T-helper 2 cell treated with Interferon-gamma antibody and Interleukin-4, amounts not matched to agents 5 μg/mL and 100 μg/mL, for 36 hours (primary cell): ENCODE data around the gene OTC.

Source experiments
- DNase-seq: peaks from one replicate; pipeline ENCODE4 v3.0.0; 2021; ENCODE audit warnings: low spot score
- H3K27ac Mint-ChIP-seq: one replicate; pipeline ENCODE4 v1.8.0; 2021; ENCODE audit warnings: mild to moderate bottlenecking, mixed read lengths
- H3K27me3 Mint-ChIP-seq: one replicate; pipeline ENCODE4 v1.8.0; 2021; ENCODE audit warnings: low read depth, mixed read lengths
- H3K36me3 Mint-ChIP-seq: one replicate; pipeline ENCODE4 v1.8.0; 2021; ENCODE audit warnings: low read depth, mixed read lengths
- H3K4me1 Mint-ChIP-seq: one replicate; pipeline ENCODE4 v1.8.0; 2021; ENCODE audit warnings: low read depth, mixed read lengths
- H3K4me3 Mint-ChIP-seq: one replicate; pipeline ENCODE4 v1.8.0; 2022; ENCODE audit warnings: mild to moderate bottlenecking, moderate library complexity, mixed read lengths
- H3K9me3 Mint-ChIP-seq: one replicate; pipeline ENCODE4 v1.8.0; 2021; ENCODE audit warnings: mixed read lengths

OTC gene

DNA sequence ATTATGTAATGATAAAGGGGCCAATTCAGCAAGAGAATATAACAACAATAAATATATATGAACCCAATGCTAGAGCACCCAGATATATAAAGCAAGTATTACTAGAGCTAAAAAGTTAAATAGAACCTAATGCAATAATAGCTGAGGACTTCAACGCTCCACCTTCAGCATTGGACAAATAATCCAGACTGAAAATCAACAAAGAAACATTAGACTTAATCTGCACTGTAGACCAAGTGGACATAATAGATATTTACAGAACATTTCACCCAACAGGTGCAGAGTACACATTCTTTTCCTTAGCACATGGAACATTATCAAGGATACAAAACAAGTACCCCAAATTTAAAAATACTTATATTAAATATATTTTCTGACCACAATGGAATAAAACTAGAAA, 24.3 kb downstream of the OTC start:
- DNase-seq = no peak
- Mint-ChIP-seq H3K27me3 (peaks cover 2% of the 10 kb centered on the region), H3K4me3 (no peak overlapping the region), H3K9me3 (no peaks in the 10 kb centered on the region), H3K27ac (no peak overlapping the region), H3K4me1 (no peaks in the 10 kb centered on the region), H3K36me3 (no peaks in the 10 kb centered on the region)

DNA sequence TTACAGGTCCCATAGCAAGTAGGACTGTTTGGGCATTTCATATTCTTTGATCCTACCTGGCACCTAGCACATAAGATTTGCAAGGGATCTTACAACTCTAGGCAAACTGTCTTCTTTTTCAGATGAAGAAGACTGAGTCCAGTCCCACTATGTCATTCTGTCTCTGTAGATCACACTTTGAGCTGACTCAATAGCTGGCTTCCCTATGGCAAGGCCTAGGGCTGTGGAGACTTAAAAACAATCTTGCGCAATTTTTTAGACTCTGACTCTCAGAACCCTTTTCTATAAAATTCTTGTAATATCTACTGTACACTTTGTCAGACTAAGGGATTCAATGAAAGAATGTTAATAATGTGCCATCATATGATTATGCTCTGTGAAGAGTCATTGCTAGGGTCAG, 26.7 kb downstream of the OTC start:
- Mint-ChIP-seq H3K27me3 (peaks cover 2% of the 10 kb centered on the region), H3K36me3 (no peaks in the 10 kb centered on the region), H3K9me3 (no peaks in the 10 kb centered on the region), H3K4me1 (no peaks in the 10 kb centered on the region), H3K4me3 (no peak overlapping the region), H3K27ac (no peak overlapping the region)
- DNase-seq = no peak

DNA sequence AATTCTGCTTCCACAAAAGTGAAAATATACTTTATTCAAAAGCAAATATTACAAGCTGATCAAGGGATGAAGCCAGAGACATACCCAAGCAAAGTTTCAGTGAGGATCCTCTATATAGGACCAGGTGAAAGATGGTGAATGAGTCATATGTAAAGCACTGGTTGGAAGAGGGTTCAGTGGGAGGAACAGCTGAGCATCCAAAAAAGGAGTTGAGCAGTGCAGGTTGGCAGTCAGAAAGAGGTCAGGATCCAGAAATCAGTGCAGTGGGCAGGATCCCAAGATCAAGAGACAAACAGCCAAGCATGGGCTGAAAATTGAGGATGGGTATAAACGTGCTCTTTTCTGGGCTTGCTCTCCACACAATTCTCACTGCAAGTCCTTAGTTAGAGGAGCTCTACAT, 30.3 kb downstream of the OTC start:
- Mint-ChIP-seq H3K27ac (no peak overlapping the region), H3K27me3 (peaks cover 2% of the 10 kb centered on the region), H3K4me3 (no peak overlapping the region), H3K36me3 (no peaks in the 10 kb centered on the region), H3K9me3 (no peaks in the 10 kb centered on the region), H3K4me1 (no peaks in the 10 kb centered on the region)
- no peak for DNase-seq

DNA sequence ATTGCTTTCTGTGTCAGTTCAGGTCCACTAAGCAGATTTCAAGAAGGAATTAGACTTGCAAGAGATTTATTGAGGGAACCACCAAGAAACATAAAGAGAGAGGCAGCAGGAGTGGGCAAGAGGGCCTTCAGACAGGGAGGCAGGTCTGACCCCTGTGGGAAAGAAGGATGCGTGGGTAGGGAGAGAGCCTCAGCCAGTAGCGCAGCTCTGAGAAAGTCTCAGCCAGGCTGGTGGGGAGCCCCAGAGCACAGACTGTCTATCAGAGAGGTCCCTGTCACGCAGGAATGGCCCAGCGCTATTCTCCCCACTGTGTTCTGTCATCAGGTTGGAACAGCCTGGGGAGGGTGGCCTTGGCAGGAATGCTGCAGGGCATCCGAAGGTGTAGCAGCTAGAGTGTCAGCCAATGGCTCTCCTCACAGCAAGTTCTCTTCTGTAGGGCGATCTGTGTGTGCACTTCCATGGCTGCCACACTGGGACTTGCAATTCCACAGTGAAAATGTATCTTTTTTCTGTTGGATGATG, 48.0 kb downstream of the OTC start:
- H3K4me3 Mint-ChIP-seq = no peak overlapping the region
- no peaks in the 10 kb centered on the region for H3K9me3 Mint-ChIP-seq
- no peak overlapping the region for H3K27ac Mint-ChIP-seq
- H3K4me1 Mint-ChIP-seq = no peaks in the 10 kb centered on the region
- no peak for DNase-seq
- H3K27me3 Mint-ChIP-seq = no peaks in the 10 kb centered on the region
- H3K36me3 Mint-ChIP-seq = no peaks in the 10 kb centered on the region

DNA sequence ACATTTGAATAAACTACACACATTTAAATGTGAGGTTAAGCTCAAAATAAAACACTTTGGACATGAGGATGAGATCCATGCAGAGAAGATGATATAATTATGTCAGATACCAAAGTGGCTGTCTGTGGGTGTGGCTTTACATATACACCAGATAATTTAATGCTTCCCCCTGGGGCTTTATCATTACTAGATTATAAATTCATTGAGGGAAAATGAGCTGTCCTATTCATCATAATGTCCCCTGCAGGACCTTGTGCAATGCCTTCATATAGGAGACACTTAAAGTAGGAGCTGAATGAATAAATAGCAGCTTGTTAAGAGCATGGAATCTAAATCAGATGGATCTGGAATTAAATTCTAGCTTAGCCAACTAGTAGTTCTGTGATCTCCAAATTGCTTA, 49.7 kb downstream of the OTC start:
- Mint-ChIP-seq H3K4me1 (no peaks in the 10 kb centered on the region), H3K36me3 (no peaks in the 10 kb centered on the region), H3K27me3 (no peaks in the 10 kb centered on the region), H3K9me3 (no peaks in the 10 kb centered on the region), H3K27ac (no peak overlapping the region), H3K4me3 (no peak overlapping the region)
- DNase-seq = no peak

DNA sequence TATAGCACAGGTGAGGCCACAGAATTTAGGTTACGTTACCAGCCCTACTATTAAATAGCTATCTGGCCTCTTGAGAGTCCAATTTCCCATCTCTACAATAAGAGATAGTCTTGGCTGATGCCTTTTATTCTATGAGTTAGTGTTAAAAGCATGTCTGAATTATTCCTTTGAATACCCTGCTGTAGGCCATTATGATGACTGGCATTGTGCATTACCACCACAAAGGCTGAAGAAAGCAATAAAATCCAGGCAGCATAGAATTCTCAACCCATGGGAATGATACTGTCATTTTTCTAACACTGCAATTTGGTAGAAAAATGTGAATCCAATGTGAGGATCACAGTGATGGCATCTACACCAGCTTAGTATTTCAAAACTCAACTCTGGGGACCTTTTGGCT, 51.4 kb downstream of the OTC start:
- no peak overlapping the region for H3K27ac Mint-ChIP-seq
- DNase-seq = no peak
- no peak overlapping the region for H3K4me3 Mint-ChIP-seq
- H3K27me3 Mint-ChIP-seq = no peaks in the 10 kb centered on the region
- no peaks in the 10 kb centered on the region for H3K36me3 Mint-ChIP-seq
- no peaks in the 10 kb centered on the region for H3K9me3 Mint-ChIP-seq
- H3K4me1 Mint-ChIP-seq = no peaks in the 10 kb centered on the region

DNA sequence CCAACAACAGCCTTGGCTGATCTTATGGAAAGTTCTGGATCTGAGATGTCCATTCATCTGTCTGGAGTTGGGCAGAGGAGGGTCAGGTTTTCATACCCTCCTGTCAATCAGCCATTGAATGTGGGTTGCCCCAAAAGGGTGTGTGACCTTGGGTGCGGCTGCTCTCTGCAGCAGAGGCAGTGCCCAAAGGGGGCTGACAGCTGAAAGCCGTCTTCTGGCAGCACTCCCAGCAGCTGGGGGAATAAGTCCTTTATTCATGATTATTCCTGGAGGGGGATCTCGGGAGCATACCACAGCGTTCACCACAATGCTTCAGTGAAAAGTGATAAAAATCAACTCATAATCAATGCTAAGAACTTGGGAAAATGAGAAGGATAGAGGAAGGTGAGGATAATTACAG, 54.7 kb downstream of the OTC start:
- Mint-ChIP-seq H3K27me3 (no peaks in the 10 kb centered on the region), H3K36me3 (no peaks in the 10 kb centered on the region)
- no peak for DNase-seq

DNA sequence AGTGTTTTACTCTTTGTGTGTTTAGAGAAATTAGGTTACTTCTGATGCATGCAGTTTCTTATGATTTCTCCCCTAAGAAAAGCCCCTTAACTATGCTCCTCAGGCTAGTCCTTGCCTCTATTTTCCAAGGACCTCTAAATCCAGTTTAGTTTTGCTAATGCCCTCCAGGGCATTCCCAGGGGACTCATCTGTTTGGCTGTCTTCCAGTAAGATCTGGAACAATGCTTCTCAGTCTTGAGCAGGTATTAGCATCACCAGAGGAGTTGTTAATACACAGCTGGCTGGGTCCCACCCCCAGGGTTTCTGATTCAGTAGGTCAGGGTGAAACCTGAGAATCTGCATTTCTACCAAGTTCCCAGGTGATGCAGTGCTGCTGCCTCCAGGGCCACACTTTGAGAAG, 56.9 kb downstream of the OTC start:
- Mint-ChIP-seq H3K27ac (no peak overlapping the region), H3K4me1 (no peaks in the 10 kb centered on the region), H3K4me3 (no peak overlapping the region)

More for the DNA sequence above, 54.7 kb downstream of the OTC start:
- H3K4me1 Mint-ChIP-seq = no peaks in the 10 kb centered on the region
- no peak overlapping the region for H3K27ac Mint-ChIP-seq
- no peak overlapping the region for H3K4me3 Mint-ChIP-seq
- H3K9me3 Mint-ChIP-seq = no peaks in the 10 kb centered on the region

DNA sequence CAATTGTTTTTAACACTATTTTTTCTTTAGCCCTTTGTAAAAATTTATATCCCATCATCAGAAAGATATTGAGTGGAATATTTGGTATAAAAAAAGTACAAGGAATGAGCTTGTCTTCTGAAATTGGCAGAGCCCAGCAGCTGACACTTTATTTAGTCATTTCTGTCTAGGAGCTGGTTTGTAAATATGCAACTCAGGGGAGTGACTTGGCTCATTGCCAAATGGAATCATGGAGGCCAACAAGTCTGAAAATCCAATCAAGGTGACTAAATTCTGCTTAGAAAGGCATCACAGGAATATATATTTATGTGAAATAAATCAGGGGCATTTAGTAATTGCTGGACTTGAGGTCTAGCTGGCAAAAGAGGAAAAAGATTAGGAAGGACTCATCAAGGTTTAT, 74.4 kb downstream of the OTC start:
- Mint-ChIP-seq H3K4me1 (no peaks in the 10 kb centered on the region), H3K9me3 (no peaks in the 10 kb centered on the region), H3K36me3 (no peaks in the 10 kb centered on the region), H3K27me3 (no peaks in the 10 kb centered on the region), H3K4me3 (no peak overlapping the region), H3K27ac (no peak overlapping the region)
- no peak for DNase-seq

More for the DNA sequence above, 56.9 kb downstream of the OTC start:
- no peaks in the 10 kb centered on the region for H3K36me3 Mint-ChIP-seq
- no peaks in the 10 kb centered on the region for H3K9me3 Mint-ChIP-seq
- H3K27me3 Mint-ChIP-seq = no peaks in the 10 kb centered on the region
- DNase-seq = no peak

DNA sequence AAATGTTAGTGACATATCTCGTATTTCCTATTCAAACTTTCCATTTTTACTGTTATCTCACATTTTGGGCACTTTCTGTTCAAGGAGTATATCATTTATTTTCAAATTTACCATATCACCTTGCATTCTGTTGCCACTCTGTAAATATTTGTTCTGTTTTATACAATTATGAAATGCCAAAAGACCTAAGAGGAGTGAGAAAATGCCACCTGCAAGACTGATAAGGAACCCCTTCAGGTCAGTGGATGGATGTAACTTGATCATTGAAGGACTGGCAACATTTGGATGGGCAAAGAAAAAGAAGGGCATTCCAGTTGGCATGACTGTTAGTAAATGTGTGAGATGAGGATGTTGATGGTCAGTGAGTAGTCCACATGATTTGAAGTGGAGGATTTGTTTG, 79.1 kb downstream of the OTC start:
- Mint-ChIP-seq H3K4me3 (no peak overlapping the region), H3K36me3 (no peaks in the 10 kb centered on the region), H3K27ac (no peak overlapping the region), H3K4me1 (no peaks in the 10 kb centered on the region), H3K9me3 (no peaks in the 10 kb centered on the region), H3K27me3 (peaks cover 2% of the 10 kb centered on the region)
- no peak for DNase-seq

DNA sequence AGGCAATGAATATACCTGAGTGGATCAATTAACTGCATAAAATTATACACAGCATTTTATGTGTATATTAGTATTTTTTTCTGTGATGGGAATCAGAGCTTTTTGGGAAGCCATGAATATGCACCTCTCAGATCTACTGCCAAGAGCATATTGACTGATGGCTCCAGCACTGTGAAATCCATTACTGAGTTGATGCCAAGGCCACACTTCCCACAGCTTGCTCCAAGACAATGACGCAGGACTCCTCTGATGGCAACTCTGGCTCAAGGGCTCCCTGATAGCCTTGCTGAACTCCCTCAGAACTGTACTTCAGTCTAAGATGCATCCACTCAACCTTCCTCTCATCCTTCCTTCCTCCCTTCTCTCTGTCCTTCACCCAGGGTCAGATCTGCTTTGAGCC, 82.7 kb downstream of the OTC start:
- DNase-seq = no peak
- Mint-ChIP-seq H3K4me1 (no peaks in the 10 kb centered on the region), H3K27ac (no peak overlapping the region), H3K27me3 (peaks cover 2% of the 10 kb centered on the region), H3K36me3 (no peaks in the 10 kb centered on the region), H3K4me3 (no peak overlapping the region), H3K9me3 (no peaks in the 10 kb centered on the region)

DNA sequence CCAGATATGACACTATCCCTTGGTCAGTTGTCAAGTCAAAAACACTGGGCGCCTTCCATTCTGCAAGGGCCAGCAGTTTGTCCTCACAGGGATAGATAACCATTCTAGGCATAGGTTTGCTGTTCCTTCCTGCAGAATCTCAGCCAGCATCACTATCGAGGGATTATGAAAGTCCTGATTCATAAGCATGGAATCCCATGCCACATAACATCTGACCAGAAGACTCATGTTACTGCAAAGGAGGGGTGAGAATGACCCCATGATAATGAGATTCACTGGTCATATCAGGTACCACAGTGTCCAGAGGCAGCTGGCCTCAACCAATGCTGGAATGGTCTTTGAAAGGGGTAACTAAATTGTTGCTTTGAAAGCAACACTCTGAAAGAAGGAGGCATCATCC, 84.7 kb downstream of the OTC start:
- no peaks in the 10 kb centered on the region for H3K4me1 Mint-ChIP-seq
- no peak overlapping the region for H3K27ac Mint-ChIP-seq
- peaks cover 2% of the 10 kb centered on the region for H3K27me3 Mint-ChIP-seq
- H3K9me3 Mint-ChIP-seq = no peaks in the 10 kb centered on the region
- no peak for DNase-seq
- no peak overlapping the region for H3K4me3 Mint-ChIP-seq
- no peaks in the 10 kb centered on the region for H3K36me3 Mint-ChIP-seq

DNA sequence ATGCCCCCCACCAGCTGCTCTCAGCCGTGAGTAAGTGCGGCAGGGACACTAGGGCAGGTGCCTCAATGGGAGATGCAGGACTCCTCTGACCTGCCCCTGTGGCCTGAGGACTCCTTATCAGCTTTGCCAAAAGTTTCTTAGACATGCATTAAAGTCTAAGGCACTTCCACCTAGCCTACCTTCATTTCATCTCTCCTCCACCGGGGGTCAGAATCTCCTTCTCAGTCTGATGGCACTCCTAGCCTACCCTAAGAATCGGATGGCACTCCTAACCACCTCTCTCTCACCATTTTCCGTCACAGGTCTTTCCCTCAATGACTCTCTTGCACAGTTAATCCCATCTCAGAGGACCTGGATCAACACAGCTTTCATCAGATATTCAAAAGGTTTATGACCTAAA, 85.9 kb downstream of the OTC start:
- H3K27me3 Mint-ChIP-seq = peaks cover 2% of the 10 kb centered on the region
- no peak for DNase-seq
- H3K9me3 Mint-ChIP-seq = no peaks in the 10 kb centered on the region
- H3K27ac Mint-ChIP-seq = no peak overlapping the region
- no peaks in the 10 kb centered on the region for H3K36me3 Mint-ChIP-seq
- H3K4me1 Mint-ChIP-seq = no peaks in the 10 kb centered on the region
- H3K4me3 Mint-ChIP-seq = no peak overlapping the region

DNA sequence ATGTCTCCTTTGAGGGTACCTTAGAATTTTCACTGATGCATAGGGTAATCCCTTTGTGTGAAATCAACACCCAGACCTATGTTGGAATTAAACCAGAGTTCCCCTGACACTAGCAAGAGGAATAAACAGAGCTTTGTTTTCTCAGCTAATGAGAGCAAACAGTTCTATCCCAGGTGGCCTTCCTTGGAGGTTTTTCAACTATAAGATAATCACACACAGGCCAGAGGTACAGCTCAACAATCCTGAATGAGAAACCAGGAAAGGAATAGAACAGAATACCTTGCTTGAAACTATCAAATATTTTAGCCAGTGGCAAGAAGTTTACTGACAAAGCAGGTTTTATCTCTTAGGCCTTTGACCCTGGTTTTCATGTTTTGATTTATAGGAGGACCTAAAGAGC, 100.2 kb downstream of the OTC start:
- Mint-ChIP-seq H3K9me3 (no peaks in the 10 kb centered on the region), H3K36me3 (no peaks in the 10 kb centered on the region), H3K4me3 (no peak overlapping the region), H3K4me1 (no peaks in the 10 kb centered on the region), H3K27me3 (peaks cover 2% of the 10 kb centered on the region), H3K27ac (no peak overlapping the region)
- no peak for DNase-seq

DNA sequence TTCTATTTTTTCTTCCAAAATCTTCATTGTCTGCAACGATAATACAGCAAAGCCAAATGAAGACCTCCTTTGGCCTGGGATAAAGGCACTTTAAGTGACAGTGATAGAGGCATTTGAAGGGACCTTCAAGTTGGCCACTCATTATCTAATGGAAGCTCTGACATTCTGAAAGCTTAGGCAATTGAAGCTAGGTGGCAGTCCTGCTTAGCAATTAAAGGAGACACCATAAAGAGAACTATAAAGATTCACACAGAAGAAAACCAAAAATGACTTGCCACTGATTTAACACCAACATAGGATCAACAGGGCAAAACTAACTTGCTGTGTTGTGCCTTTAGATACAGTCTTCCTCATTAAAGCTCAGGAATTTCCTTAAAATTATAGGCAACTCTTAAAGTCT, 105.7 kb downstream of the OTC start:
- no peak overlapping the region for H3K27ac Mint-ChIP-seq
- H3K4me1 Mint-ChIP-seq = no peaks in the 10 kb centered on the region
- no peaks in the 10 kb centered on the region for H3K36me3 Mint-ChIP-seq
- H3K4me3 Mint-ChIP-seq = no peak overlapping the region
- DNase-seq = no peak
- peaks cover 2% of the 10 kb centered on the region for H3K27me3 Mint-ChIP-seq
- no peaks in the 10 kb centered on the region for H3K9me3 Mint-ChIP-seq
